ENCODE results near the gene ARHGAP18.

DNA sequence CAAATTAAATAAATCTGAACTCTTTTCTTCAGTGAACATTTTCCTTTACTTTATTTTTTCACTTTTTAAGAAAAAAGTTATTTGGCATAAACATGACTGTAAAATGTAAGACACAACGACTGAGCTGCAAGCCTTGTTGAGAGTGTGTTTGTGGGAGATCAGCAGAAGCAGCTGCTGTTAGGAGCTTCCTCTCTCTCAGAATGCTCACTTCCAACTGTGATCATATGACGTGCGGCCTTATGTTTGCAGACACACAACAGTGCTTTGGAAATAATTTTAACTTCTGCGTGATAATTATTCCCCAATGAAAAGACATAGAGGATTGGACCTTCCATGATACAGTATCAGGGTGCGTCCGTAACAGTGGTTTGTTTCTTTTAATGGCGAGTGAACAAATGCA is 104.0 kb downstream of the ARHGAP18 start:
- TF ChIP-seq ZFP37 (tag by site-specific recombination; IDR thresholded peaks at IDR 0.05) (no peak), YY1 (tag by site-specific recombination; IDR thresholded peaks at IDR 0.05) (no peak)
